CD4-positive, alpha-beta memory T cell (primary cell): ENCODE results near the gene KIF13A. TPM values are rescaled to one million over a fixed set of nuclear protein-coding genes. Genes with fewer than 3 reads are reported as not detected.

ENCODE experiments used
- CTCF ChIA-PET: fragments of 350-600 bp; sonication (Branson Sonifier 250); formaldehyde crosslinking; loops from one replicate; lab custom pipeline; 2021; ENCODE audit warnings: inconsistent platforms; ENCODE audit not compliant: partially characterized antibody; lab: Charles Lee
- POLR2A ChIA-PET: fragments of 350-600 bp; sonication (Branson Sonifier 250); formaldehyde crosslinking; loops from one replicate; lab custom pipeline; 2021; ENCODE audit not compliant: partially characterized antibody; lab: Charles Lee
- DNase-seq, 5 donors: peaks; one replicate each; pipeline versions ENCODE4 v3.0.0 to v3.0.0-alpha.2; 2020 to 2022; ENCODE audit warnings: mixed read lengths in 1 of 5
- H3K27ac ChIP-seq: one replicate; pipeline ENCODE4 v1.7.0; 2013; ENCODE audit warnings: low read depth, low read length
- H3K27me3 ChIP-seq: 2 replicates; pipeline ENCODE4 v1.7.0; 2013; ENCODE audit warnings: mild to moderate bottlenecking, low read length, moderate library complexity; ENCODE audit not compliant: insufficient read depth
- H3K36me3 ChIP-seq: 2 replicates; pipeline ENCODE4 v1.7.0; 2013; ENCODE audit warnings: mild to moderate bottlenecking, low read length, moderate library complexity; ENCODE audit not compliant: insufficient read depth
- H3K4me1 ChIP-seq: 2 replicates; pipeline ENCODE4 v1.7.0; 2013; ENCODE audit warnings: mild to moderate bottlenecking, low read length, moderate library complexity; ENCODE audit not compliant: insufficient read depth
- H3K4me3 ChIP-seq, 2 donors: one replicate each; pipeline ENCODE4 v1.7.0; 2013; ENCODE audit warnings: low read length in 2 of 2, mild to moderate bottlenecking in 1 of 2
- H3K9me3 ChIP-seq, 2 donors: one replicate each; pipeline ENCODE4 v1.7.0; 2013; ENCODE audit warnings: low read length in 2 of 2, control low read depth in 1 of 2; ENCODE audit not compliant: control insufficient read depth in 1 of 2
- H3K27ac Mint-ChIP-seq, 7 donors: one replicate each; pipeline ENCODE4 v1.8.0; 2020 to 2021; ENCODE audit warnings: mixed read lengths in 7 of 7, mild to moderate bottlenecking in 6 of 7, inconsistent platforms in 3 of 7, moderate library complexity in 3 of 7
- H3K27me3 Mint-ChIP-seq, 2 donors: one replicate each; pipeline ENCODE4 v1.8.0; 2020 to 2021; ENCODE audit warnings: mixed read lengths in 2 of 2
- H3K36me3 Mint-ChIP-seq, 2 donors: one replicate each; pipeline ENCODE4 v1.8.0; 2020 to 2021; ENCODE audit warnings: mixed read lengths in 2 of 2, inconsistent platforms in 1 of 2, mild to moderate bottlenecking in 1 of 2
- H3K4me1 Mint-ChIP-seq, 4 donors: one replicate each; pipeline ENCODE4 v1.8.0; 2020 to 2021; ENCODE audit warnings: mixed read lengths in 4 of 4, mild to moderate bottlenecking in 1 of 4
- H3K4me3 Mint-ChIP-seq, 8 donors: one replicate each; pipeline ENCODE4 v1.8.0; 2020 to 2021; ENCODE audit warnings: mixed read lengths in 8 of 8, mild to moderate bottlenecking in 7 of 8, moderate library complexity in 6 of 8, inconsistent platforms in 3 of 8
- H3K9me3 Mint-ChIP-seq, 8 donors: one replicate each; pipeline ENCODE4 v1.8.0; 2020 to 2021; ENCODE audit warnings: mixed read lengths in 8 of 8, mild to moderate bottlenecking in 5 of 8, inconsistent platforms in 3 of 8, moderate library complexity in 1 of 8
- intact Hi-C: fragments of 100-400 bp; cut with micrococcal nuclease; formaldehyde crosslinking; loops from one replicate; pipeline ENCODE4 v1.15.1; 2023
- polyA plus RNA-seq, 2 donors: library from polyadenylated mRNA; unstranded; fragments of 300-500 nt; fragmentation: Illumina TruSeq; gene quantifications; one replicate each; pipeline ENCODE4 v1.2.3, GENCODE V29; 2021
- total RNA-seq, 2 experiments: library from RNA; stranded (reverse); gene quantifications; one replicate each; pipeline ENCODE4 v1.2.3, GENCODE V29; 2021

The KIF13A gene
- total and polyA plus RNA-seq, 4 experiments from 2014 or later, result 0.61 to 1.7 (median 1.5) TPM; not detected in 1

DNA sequence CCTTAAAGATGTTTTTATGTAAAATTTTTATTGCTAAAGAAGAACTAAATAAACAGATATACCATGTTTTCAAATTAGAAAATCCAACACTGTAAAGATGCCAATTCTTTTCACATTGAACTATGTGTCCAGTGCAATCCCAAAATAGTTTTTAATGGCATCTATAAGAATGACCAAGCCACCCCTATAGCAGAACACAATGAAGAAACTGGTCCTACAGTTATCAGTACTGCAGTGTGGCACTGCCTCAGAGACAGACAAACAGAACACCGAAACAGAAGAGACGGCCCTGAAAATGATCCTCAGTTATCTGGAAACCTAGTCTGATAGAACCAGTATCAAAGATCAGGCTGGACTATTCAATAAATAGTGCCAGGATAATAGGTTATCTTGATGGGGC, 41.9 kb downstream of the KIF13A start:
- H3K27ac ChIP-seq, result no peak overlapping the region
- ChIA-PET POLR2A (no interaction called here), CTCF (no interaction called here)
- no peaks in the 10 kb centered on the region for H3K36me3 ChIP-seq
- peaks cover 0 to 2% (median 0%) of the 10 kb centered on the region in 8 donors for H3K9me3 Mint-ChIP-seq
- no peaks in the 10 kb centered on the region for H3K36me3 Mint-ChIP-seq
- no peaks in the 10 kb centered on the region for H3K4me1 Mint-ChIP-seq
- H3K4me1 ChIP-seq, result no peaks in the 10 kb centered on the region
- H3K9me3 ChIP-seq, result no peaks in the 10 kb centered on the region
- H3K27me3 ChIP-seq, result no peaks in the 10 kb centered on the region
- no peak for DNase-seq
- no peak overlapping the region for H3K27ac Mint-ChIP-seq
- no peak overlapping the region for H3K4me3 Mint-ChIP-seq
- H3K27me3 Mint-ChIP-seq, result peaks cover 12 to 13% of the 10 kb centered on the region in 2 donors
- intact Hi-C loops, result no loop called here
- no peak overlapping the region for H3K4me3 ChIP-seq

- Histone ChIP-seq H3K27me3 (no peaks in the 10 kb centered on the region), H3K36me3 (no peaks in the 10 kb centered on the region), H3K4me1 (no peaks in the 10 kb centered on the region), H3K4me3 (no peak overlapping the region), H3K9me3 (no peaks in the 10 kb centered on the region), H3K27ac (no peak overlapping the region)
- H3K27ac Mint-ChIP-seq, result no peak overlapping the region
- no peaks in the 10 kb centered on the region for H3K36me3 Mint-ChIP-seq
- intact Hi-C loops, result no loop called here
- no peak for DNase-seq
- no peak overlapping the region for H3K4me3 Mint-ChIP-seq
- ChIA-PET POLR2A (no interaction called here), CTCF (no interaction called here)
- H3K27me3 Mint-ChIP-seq, result peaks cover 15% of the 10 kb centered on the region in 2 donors
- no peaks in the 10 kb centered on the region for H3K4me1 Mint-ChIP-seq
- peaks cover 0 to 1% (median 0%) of the 10 kb centered on the region in 8 donors for H3K9me3 Mint-ChIP-seq
Observed at GRCh38 chr6:17945111-17945510, 42.3 kb downstream of the KIF13A start.

DNA sequence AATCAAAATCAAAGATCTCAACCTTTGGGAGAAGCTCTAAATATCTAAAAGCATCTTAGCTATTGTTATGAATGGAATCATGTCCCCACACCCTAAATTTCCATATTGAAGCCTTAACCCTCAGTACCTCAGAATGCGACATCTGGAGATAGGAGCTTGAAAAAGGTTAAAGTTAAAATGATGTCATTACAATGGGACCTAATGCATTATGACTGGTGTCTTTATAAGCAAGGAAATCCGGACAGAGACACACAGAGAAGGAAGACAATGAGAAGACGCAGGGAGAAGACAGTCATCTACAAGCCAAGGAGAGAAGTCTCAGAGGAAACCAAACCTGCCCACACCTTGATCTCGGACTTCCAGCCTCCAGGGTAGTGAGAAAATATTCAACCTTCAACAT, 46.1 kb downstream of the KIF13A start:
- Histone ChIP-seq H3K27me3 (no peaks in the 10 kb centered on the region), H3K9me3 (no peaks in the 10 kb centered on the region), H3K27ac (no peak overlapping the region), H3K4me1 (no peaks in the 10 kb centered on the region), H3K36me3 (no peaks in the 10 kb centered on the region), H3K4me3 (no peak overlapping the region)
- ChIA-PET POLR2A (no interaction called here), CTCF (no interaction called here)
- intact Hi-C loops, result no loop called here
- Mint-ChIP-seq H3K4me3 (no peak overlapping the region), H3K27ac (no peak overlapping the region), H3K27me3 (peaks cover 13 to 15% of the 10 kb centered on the region in 2 donors), H3K36me3 (no peaks in the 10 kb centered on the region), H3K9me3 (peaks cover 0 to 3% (median 0%) of the 10 kb centered on the region in 8 donors), H3K4me1 (no peaks in the 10 kb centered on the region)
- no peak for DNase-seq

- H3K4me3 Mint-ChIP-seq, result no peak overlapping the region
- POLR2A ChIA-PET, result no interaction called here
- peaks cover 4% of the 10 kb centered on the region for H3K4me1 ChIP-seq
- no peak overlapping the region for H3K27ac ChIP-seq
- no peaks in the 10 kb centered on the region for H3K36me3 ChIP-seq
- no peaks in the 10 kb centered on the region for H3K27me3 ChIP-seq
- H3K27ac Mint-ChIP-seq, result no peak overlapping the region
- H3K9me3 ChIP-seq, result no peaks in the 10 kb centered on the region
- H3K27me3 Mint-ChIP-seq, result peaks cover 13 to 15% of the 10 kb centered on the region in 2 donors
- no peak overlapping the region for H3K4me3 ChIP-seq
- H3K36me3 Mint-ChIP-seq, result no peaks in the 10 kb centered on the region
- H3K4me1 Mint-ChIP-seq, result no peaks in the 10 kb centered on the region
- intact Hi-C loops, result no loop called here
- no peak for DNase-seq
- peaks cover 0 to 3% (median 0%) of the 10 kb centered on the region in 8 donors for H3K9me3 Mint-ChIP-seq
- CTCF ChIA-PET, result no interaction called here
Observed at GRCh38 chr6:17940151-17940792, 47.2 kb downstream of the KIF13A start.

DNA sequence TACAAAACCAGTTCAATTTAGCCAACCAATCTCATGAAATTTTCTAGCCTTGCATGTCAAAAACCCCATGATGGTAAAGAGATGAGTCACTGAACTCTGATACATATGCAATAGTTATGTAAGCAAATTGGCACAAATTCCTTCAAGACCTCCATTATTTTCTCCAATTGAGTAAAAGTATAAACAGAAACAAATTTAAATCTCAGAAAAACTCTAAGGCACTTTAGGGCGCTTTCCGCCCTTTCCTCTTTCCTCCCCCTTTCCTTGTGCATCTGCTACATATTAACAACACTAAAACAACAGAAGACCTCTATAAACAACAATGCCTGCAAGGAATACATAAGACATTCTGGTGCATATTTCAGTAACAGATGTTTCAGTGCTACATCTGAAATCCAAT, 48.5 kb downstream of the KIF13A start:
- no peaks in the 10 kb centered on the region for H3K9me3 ChIP-seq
- H3K4me1 ChIP-seq, result peaks cover 4% of the 10 kb centered on the region
- no peaks in the 10 kb centered on the region for H3K36me3 ChIP-seq
- Mint-ChIP-seq H3K9me3 (peaks cover 0 to 3% (median 0%) of the 10 kb centered on the region in 8 donors), H3K27ac (no peak overlapping the region), H3K4me3 (no peak overlapping the region), H3K27me3 (peaks cover 8 to 15% of the 10 kb centered on the region in 2 donors), H3K36me3 (no peaks in the 10 kb centered on the region), H3K4me1 (no peaks in the 10 kb centered on the region)
- ChIA-PET POLR2A (no interaction called here), CTCF (no interaction called here)
- intact Hi-C loops, result no loop called here
- no peak for DNase-seq
- no peak overlapping the region for H3K27ac ChIP-seq
- H3K4me3 ChIP-seq, result no peak overlapping the region
- no peaks in the 10 kb centered on the region for H3K27me3 ChIP-seq

GRCh38 chr6:17935188-17936149, 52.0 kb downstream of the KIF13A start:
- no peaks in the 10 kb centered on the region for H3K27me3 ChIP-seq
- ChIA-PET CTCF (no interaction called here), POLR2A (no interaction called here)
- H3K4me1 ChIP-seq, result peaks cover 4% of the 10 kb centered on the region
- H3K4me3 ChIP-seq, result no peak overlapping the region
- Mint-ChIP-seq H3K27ac (no peak overlapping the region), H3K9me3 (peaks cover 0 to 3% (median 0%) of the 10 kb centered on the region in 8 donors), H3K4me3 (no peak overlapping the region), H3K4me1 (no peaks in the 10 kb centered on the region), H3K27me3 (peaks cover 7 to 21% of the 10 kb centered on the region in 2 donors), H3K36me3 (no peaks in the 10 kb centered on the region)
- DNase-seq, result no peak
- H3K36me3 ChIP-seq, result no peaks in the 10 kb centered on the region
- H3K27ac ChIP-seq, result no peak overlapping the region
- intact Hi-C loops, result no loop called here
- no peaks in the 10 kb centered on the region for H3K9me3 ChIP-seq

- Histone ChIP-seq H3K27me3 (no peaks in the 10 kb centered on the region), H3K27ac (no peak overlapping the region), H3K9me3 (no peaks in the 10 kb centered on the region), H3K4me1 (peaks cover 4% of the 10 kb centered on the region), H3K36me3 (no peaks in the 10 kb centered on the region), H3K4me3 (no peak overlapping the region)
- H3K4me3 Mint-ChIP-seq, result no peak overlapping the region
- peaks cover 4 to 14% of the 10 kb centered on the region in 2 donors for H3K27me3 Mint-ChIP-seq
- ChIA-PET CTCF (no interaction called here), POLR2A (no interaction called here)
- no peak overlapping the region for H3K27ac Mint-ChIP-seq
- no peaks in the 10 kb centered on the region for H3K4me1 Mint-ChIP-seq
- intact Hi-C loops, result no loop called here
- no peaks in the 10 kb centered on the region for H3K36me3 Mint-ChIP-seq
- H3K9me3 Mint-ChIP-seq, result no peaks in the 10 kb centered on the region
- DNase-seq, result no peak
Observed at GRCh38 chr6:17933716-17934115, 53.7 kb downstream of the KIF13A start.
